Thymus (tissue), 11 donors: ENCODE data around the gene DKK3. TPM values are rescaled to one million over a fixed set of nuclear protein-coding genes. Genes with fewer than 3 reads are reported as not detected.

ENCODE experiments used
- DNase-seq, 9 donors: peaks; one replicate each; pipeline ENCODE4 v3.0.0-alpha.2; 2013; ENCODE audit warnings: low spot score in 9 of 9, low read depth in 6 of 9, missing footprints in 1 of 9
- H3K27ac ChIP-seq, 2 donors: one replicate each; pipeline ENCODE4 v1.5.1; 2013; ENCODE audit warnings: control low read depth in 1 of 2, low read depth in 1 of 2, low read length in 1 of 2, mild to moderate bottlenecking in 1 of 2, moderate library complexity in 1 of 2
- H3K27me3 ChIP-seq, 2 donors: one replicate each; pipeline ENCODE4 v1.5.1; 2013; ENCODE audit warnings: low read length in 1 of 2; ENCODE audit not compliant: control insufficient read depth in 2 of 2, insufficient read depth in 1 of 2
- H3K36me3 ChIP-seq, 2 donors: one replicate each; pipeline ENCODE4 v1.5.1; 2013; ENCODE audit warnings: low read length in 1 of 2, mild to moderate bottlenecking in 1 of 2, moderate library complexity in 1 of 2; ENCODE audit not compliant: control insufficient read depth in 2 of 2, insufficient read depth in 2 of 2
- H3K4me1 ChIP-seq, 2 donors: one replicate each; pipeline ENCODE4 v1.5.1; 2013; ENCODE audit warnings: low read length in 2 of 2; ENCODE audit not compliant: control insufficient read depth in 2 of 2, insufficient read depth in 2 of 2
- H3K4me3 ChIP-seq, 2 donors: one replicate each; pipeline ENCODE4 v1.5.1; 2013; ENCODE audit warnings: low read length in 2 of 2, control low read depth in 1 of 2, mild to moderate bottlenecking in 1 of 2
- H3K9me3 ChIP-seq, 2 donors: one replicate each; pipeline ENCODE4 v1.5.1; 2013; ENCODE audit warnings: low read length in 1 of 2, mild to moderate bottlenecking in 1 of 2; ENCODE audit not compliant: control insufficient read depth in 2 of 2, insufficient read depth in 1 of 2
- WGBS: extraction: QIAGEN DNeasy Blood & Tissue Kit; methylation state at CpG from one replicate; pipeline ENCODE4 v1.1.7; 2013; 5-methylcytosine and 5-hydroxymethylcytosine counted together
- polyA plus RNA-seq: library from polyadenylated mRNA; stranded (reverse); fragments of 200-250 nt; gene quantifications from one replicate; pipeline ENCODE4 v1.2.3, GENCODE V29; 2013
- total RNA-seq: library from RNA; stranded (reverse); fragments of 120-200 nt; gene quantifications from one replicate; pipeline ENCODE4 v1.2.4, GENCODE V29; 2013
- donor health status: healthy.

DKK3 gene
- total and polyA plus RNA-seq, 2 donors = 7.5 to 12.8 TPM

DNA sequence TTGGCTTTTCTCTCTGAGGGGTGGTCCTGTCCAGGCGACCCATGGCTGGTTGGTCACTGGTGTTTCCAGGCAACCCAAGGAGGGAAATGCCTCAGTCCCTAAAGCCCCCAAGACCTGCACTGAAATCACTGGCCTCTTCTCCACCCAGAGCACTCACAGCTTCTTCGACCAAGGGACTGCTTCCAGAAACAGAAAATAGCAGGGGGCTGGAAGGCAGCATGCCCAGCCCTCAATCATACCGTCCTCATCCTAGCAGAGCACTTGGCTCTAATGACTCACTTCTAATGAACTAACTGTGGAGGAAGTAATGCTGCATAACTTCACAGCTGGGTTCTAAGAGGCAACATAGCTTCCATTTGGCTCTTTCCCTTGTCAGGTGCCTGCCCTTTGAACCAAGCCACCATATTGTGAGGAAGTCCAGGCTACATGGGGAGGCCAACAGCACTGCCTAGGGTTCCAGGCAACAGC lies 27.6 kb downstream of the DKK3 start:
- DNase-seq = no peak
- H3K4me1 ChIP-seq = no peaks in the 10 kb centered on the region
- no peaks in the 10 kb centered on the region for H3K9me3 ChIP-seq
- no peak overlapping the region for H3K27ac ChIP-seq
- no peaks in the 10 kb centered on the region for H3K36me3 ChIP-seq
- WGBS = 94% methylated on average over 3 of the region's 3 CpGs
- no peaks in the 10 kb centered on the region for H3K27me3 ChIP-seq
- no peak overlapping the region for H3K4me3 ChIP-seq

DNA sequence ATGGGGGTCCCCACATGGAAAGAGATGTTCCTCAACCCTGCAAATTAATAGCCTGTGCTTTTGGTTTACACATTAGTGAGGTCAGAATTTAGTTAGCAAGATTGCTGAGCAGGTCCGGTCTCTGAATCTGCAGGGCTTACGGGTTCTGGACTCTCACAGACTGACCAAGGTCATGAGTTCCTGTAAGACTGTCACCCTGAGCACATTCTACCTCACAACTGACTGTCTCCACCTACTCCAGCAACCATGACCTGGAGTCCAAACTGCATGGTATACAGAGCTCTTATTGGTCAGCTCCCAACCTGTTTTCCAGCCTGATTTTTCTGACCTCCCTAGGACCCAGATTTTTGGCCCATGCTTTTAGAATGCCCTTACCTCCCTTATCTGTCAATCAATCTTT lies 28.2 kb downstream of the DKK3 start:
- H3K27me3 ChIP-seq = no peaks in the 10 kb centered on the region
- no peaks in the 10 kb centered on the region for H3K9me3 ChIP-seq
- H3K27ac ChIP-seq = no peak overlapping the region
- no peaks in the 10 kb centered on the region for H3K4me1 ChIP-seq
- 100% methylated on average over 2 of the region's 2 CpGs for WGBS
- DNase-seq = no peak
- H3K4me3 ChIP-seq = no peak overlapping the region
- H3K36me3 ChIP-seq = no peaks in the 10 kb centered on the region

DNA sequence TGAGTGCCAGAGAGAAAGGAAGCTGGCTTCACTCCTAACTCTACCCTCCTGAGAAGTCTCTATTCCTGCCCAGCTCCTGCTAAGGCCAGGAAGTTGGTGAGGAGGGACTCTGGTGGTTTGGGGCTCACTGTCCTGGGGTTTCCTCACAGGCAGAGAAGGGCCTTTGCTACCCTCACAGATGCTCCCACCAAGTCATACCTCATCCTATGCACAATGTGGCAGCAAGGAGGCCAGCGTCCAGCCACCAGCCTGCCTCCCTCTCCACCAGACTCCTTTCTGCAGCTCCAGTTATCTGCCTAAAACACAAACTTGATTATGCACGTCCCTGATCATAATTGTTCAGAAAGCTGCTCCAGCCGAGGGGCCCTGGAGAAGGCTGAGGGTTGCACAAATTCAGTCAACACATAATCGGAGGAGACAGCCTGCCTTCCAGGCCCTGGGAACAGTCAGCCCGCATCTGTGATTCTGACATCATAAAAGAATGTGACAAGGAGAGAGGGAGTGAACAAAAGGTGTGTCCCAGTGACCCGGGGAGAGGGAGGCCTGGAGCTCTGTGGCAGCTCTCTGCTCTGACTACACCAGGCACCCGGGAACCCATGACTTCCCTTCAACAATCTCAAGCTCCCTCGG lies 28.8 kb downstream of the DKK3 start:
- WGBS = 89% methylated on average over 8 of the region's 8 CpGs
- H3K27ac ChIP-seq = no peak overlapping the region
- no peak for DNase-seq
- H3K36me3 ChIP-seq = no peaks in the 10 kb centered on the region
- H3K4me1 ChIP-seq = no peaks in the 10 kb centered on the region
- no peaks in the 10 kb centered on the region for H3K9me3 ChIP-seq
- H3K27me3 ChIP-seq = no peaks in the 10 kb centered on the region
- no peak overlapping the region for H3K4me3 ChIP-seq

DNA sequence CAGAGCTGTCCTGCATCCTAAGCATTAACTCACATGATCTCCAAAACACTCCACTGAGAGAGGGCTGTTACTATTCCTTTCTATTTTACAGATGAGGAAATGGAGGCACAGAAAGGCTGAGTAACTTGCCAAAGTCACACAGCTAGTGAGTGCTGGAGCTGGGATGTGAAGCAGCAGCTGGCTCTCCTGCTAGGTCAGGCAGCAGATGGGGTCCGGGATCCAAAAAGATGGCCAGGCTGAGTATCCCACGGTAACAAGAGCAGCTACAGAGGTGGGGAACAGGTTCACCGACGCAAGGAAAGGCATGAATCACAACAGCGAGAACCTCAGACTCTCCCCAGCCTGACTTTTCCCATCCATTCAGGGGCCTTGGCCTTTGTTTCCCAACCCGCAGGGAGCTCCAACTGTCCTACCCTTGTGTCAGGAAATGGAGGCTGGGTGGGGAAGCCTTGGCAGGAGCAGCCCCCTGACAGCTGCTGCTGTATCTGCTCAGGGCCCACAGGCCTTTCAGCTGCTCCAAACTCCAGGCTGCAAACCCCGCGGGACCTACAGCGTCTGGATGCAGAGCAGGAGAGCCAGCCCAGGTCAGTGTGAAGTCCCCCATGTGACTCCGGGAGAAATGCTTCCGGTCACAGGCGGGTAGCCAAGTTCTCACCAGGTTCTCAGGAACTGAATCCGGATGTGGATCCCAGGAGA lies 29.5 kb downstream of the DKK3 start:
- Histone ChIP-seq H3K9me3 (no peaks in the 10 kb centered on the region), H3K4me1 (no peaks in the 10 kb centered on the region), H3K4me3 (no peak overlapping the region), H3K27me3 (no peaks in the 10 kb centered on the region), H3K27ac (no peak overlapping the region), H3K36me3 (no peaks in the 10 kb centered on the region)
- DNase-seq = no peak
- 91% methylated on average over 13 of the region's 13 CpGs for WGBS

DNA sequence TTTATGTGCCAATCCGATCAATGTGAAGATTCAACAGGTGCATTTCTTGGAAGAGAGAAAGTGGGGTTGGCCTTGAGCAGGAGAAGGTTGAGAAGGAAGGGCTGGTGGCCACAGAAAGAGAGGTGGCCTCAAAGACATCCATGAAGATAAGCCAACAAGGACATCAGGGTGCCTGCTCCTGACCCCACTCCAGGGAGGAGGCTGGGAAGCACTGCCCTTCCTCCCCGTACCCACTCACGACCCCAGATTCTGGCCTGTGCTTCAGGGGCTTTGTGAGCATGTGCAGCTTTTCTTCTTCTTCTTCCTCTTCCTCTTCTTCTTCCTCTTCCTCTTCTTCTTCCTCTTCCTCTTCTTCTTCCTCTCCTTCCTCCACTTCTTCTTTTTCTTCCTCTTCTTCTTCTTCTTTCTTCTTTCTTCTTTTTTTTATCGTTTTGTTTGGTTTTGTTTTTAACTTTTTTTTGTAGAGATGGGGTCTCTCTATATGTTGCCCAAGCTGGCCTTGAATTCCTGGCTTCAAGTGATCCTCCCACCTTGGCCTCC lies 30.3 kb downstream of the DKK3 start:
- no peak overlapping the region for H3K4me3 ChIP-seq
- no peaks in the 10 kb centered on the region for H3K36me3 ChIP-seq
- H3K27ac ChIP-seq = no peak overlapping the region
- WGBS = 94% methylated on average over 4 of the region's 4 CpGs
- DNase-seq = no peak
- no peaks in the 10 kb centered on the region for H3K4me1 ChIP-seq
- H3K9me3 ChIP-seq = no peaks in the 10 kb centered on the region
- H3K27me3 ChIP-seq = no peaks in the 10 kb centered on the region

DNA sequence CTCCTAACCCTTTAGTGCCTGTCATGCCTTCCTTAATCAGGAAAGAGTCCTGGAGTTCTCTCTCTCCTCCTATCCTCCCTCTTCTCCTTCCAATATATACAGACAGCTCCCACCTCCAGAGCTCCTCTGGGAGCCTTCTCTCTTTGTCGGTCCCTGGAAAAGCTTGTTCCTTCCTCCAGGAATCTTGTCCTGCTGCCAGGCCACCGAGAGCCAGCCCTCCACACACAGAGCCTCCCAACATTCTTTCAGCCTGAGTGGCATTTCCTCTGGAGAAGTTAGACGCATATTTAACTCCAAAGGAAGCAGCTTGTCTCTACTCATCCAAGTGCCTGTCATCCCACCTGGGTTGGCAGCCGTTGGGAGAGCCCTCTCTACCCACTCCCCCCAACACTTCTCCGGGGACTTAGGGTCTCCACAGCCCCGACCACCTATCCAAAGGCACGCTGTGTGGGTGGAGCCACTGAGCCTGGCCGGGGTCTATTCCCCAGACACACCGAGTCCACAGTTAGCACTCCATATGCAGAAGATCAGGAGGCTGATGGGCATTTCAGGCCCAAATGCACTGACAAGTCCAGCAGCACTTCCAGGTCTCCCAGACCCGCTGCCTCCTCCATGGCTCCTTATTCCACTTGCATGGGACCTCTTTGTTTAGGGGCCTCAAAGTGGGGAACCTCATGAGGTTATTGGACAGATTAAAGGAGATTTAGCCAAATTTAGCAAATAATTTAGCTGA lies 31.1 kb downstream of the DKK3 start:
- 74% methylated on average over 10 of the region's 10 CpGs for WGBS
- H3K4me3 ChIP-seq = no peak overlapping the region
- H3K27ac ChIP-seq = no peak overlapping the region
- no peaks in the 10 kb centered on the region for H3K27me3 ChIP-seq
- no peaks in the 10 kb centered on the region for H3K9me3 ChIP-seq
- no peak for DNase-seq
- no peaks in the 10 kb centered on the region for H3K4me1 ChIP-seq
- no peaks in the 10 kb centered on the region for H3K36me3 ChIP-seq

DNA sequence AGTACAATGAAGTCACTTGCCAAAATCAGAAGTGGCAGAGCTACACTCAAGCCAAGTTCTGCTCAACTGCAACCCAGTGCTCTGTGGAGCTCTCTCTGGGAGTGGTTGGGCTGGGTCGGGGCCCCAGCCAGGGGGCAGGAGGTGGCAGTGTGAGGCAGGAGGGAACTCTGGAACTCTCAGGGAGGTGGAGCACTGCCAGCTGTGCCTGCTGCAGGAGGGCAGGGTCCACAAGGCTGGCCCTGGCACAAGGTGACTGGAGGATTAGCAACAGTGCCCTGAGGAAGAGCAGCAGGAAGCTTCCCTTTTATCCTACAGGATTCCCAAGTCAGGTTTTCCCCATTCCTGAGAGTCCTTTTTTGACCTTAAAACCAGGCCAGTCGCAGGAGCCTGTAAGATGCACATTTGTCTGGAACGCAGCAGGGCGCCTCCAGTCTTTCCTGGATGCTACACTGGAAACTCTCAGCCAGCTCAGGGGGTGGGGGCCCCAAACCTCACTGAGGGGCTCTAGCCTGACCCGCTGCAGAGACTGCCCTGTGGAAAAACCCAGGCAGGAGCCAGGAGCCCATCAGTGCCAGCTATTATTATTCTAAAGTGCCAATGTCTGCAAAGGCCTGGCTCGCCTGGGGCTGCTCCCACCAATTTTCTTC lies 31.8 kb downstream of the DKK3 start:
- 92% methylated on average over 6 of the region's 6 CpGs for WGBS

DNA sequence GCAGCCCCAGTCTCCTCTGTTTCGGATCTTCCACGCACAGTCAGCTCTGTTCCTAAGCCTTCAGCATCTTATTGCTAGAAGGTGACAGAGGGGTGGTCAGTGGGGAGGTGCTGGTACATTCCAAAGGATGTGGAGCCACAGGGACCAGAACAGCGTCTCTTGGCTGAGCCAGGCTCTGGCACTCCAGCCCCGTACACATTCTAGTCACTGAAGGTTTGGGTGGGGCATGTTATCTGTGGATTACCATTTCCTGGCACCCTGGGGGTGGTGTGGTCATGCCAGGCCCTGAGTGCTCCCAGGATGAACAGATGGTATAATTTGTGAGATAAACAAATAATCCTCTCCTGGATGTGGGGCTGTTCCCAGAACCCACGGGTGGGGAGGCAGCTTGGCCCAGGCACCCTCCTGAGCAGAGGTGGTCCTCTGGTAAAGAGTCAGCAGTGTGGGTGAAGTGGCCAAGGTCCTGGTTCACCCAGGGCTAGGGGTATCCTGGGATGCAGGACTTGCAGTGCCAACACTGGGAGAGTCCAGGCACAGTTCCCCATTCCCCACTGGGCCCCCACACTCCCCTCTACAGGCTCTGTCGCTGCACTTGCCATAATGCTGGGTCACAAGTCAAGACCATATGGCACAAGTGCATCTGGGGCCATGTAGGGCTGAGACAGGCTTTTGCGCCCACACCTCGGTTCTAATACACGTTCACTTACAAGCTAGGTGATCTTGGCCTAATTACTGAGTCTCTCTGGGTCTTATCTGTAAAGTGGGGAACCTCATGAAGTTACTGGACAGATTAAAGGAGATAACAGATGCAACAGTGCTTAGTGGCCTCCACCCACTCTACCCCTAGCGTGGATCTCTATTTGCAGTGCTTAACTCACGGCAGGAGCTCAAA lies 33.0 kb downstream of the DKK3 start:
- DNase-seq = no peak
- no peaks in the 10 kb centered on the region for H3K9me3 ChIP-seq
- no peak overlapping the region for H3K27ac ChIP-seq
- WGBS = 91% methylated on average over 11 of the region's 11 CpGs
- no peak overlapping the region for H3K4me3 ChIP-seq
- H3K36me3 ChIP-seq = no peaks in the 10 kb centered on the region
- H3K27me3 ChIP-seq = no peaks in the 10 kb centered on the region
- H3K4me1 ChIP-seq = no peaks in the 10 kb centered on the region

More for the DNA sequence above, 31.8 kb downstream of the DKK3 start:
- Histone ChIP-seq H3K27ac (no peak overlapping the region), H3K4me1 (no peaks in the 10 kb centered on the region), H3K36me3 (no peaks in the 10 kb centered on the region), H3K4me3 (no peak overlapping the region), H3K9me3 (no peaks in the 10 kb centered on the region), H3K27me3 (no peaks in the 10 kb centered on the region)
- DNase-seq = no peak
